ENCODE data around the gene NEUROD1. TPM values are rescaled to one million over a fixed set of nuclear protein-coding genes. Genes with fewer than 3 reads are reported as not detected.

Gene NEUROD1
- total RNA-seq, 1 donor from 2014 or later: not detected

DNA sequence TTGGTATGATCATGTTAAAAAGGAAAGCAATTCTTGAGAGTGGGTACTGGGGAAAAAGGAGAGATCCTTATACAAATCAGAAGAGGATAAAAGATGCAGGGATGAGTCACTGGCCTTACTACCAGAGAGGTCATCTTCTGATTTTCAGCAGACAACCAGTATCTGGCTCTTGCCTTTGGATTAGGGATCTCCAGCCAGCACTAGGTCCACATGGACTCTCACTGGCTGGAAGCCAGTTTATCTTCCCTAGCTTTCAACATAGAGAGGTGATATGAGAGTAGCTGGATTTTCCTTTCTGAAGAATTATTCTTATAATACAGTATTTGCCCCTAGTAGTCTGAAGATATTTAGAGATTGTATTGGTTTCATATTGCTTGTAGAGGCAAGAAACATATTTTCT, 53.6 kb downstream of the NEUROD1 start:
- no peak overlapping the region for H3K4me3 Mint-ChIP-seq
- TF ChIP-seq CTCF (IDR thresholded peaks at IDR 0.05; ENCODE audit: unreplicated experiment): no peak
- no peaks in the 10 kb centered on the region for H3K9me3 Mint-ChIP-seq
- no peak overlapping the region for H3K27ac Mint-ChIP-seq
- H3K27me3 Mint-ChIP-seq (ENCODE audit: low read depth): peaks cover 49% of the 10 kb centered on the region
- no peaks in the 10 kb centered on the region for H3K4me1 Mint-ChIP-seq
- DNase-seq (ENCODE audit: low spot score in 2 of 2, unreplicated experiment in 2 of 2): no peak
- no peaks in the 10 kb centered on the region for H3K36me3 Mint-ChIP-seq

Other genes with a start within 250 kb of the NEUROD1 start
- gene ITGA4, start 223.1 kb downstream of the NEUROD1 start, total RNA-seq: 1.8 to 2.5 TPM (median 2.3 TPM) in 3 replicates
- not detected in 3 replicates for gene CERKL, start 23.4 kb downstream of the NEUROD1 start, total RNA-seq
- 67.4 to 72.3 TPM (median 71.0 TPM) in 3 replicates for gene ITPRID2, start 211.2 kb upstream of the NEUROD1 start, total RNA-seq

Measured in mesothelial cell of epicardium (in vitro differentiated cells).